Measurements from ENCODE around the gene TERF2IP. TPM values are rescaled to one million over a fixed set of nuclear protein-coding genes. Genes with fewer than 3 reads are reported as not detected.

The TERF2IP gene
- total and polyA plus RNA-seq, 2 of the 13 experiments (the other 11 are each of a cell fraction or from before 2014, with no cell fraction given), result 26.4 to 50.2 TPM

- Histone ChIP-seq H3K9me3 (ENCODE audit: low read length) (no peaks in the 10 kb centered on the region), H3K9ac (ENCODE audit: insufficient read depth, low read depth, low read length) (no peak overlapping the region), H3K4me1 (ENCODE audit: insufficient read depth, low read length) (peaks cover 18% of the 10 kb centered on the region), H3K27me3 (ENCODE audit: control insufficient read depth in 1 of 2, insufficient read depth in 2 of 2, low read length in 2 of 2) (no peaks in the 10 kb centered on the region), H3K27ac (ENCODE audit: extremely low read length, insufficient read depth, low read length) (no peak overlapping the region), H3K4me3 (replicated peaks in 1 of 3; ENCODE audit: insufficient read depth in 1 of 3, low read depth in 2 of 3, low read length in 3 of 3) (no peak overlapping the region), H3K4me2 (ENCODE audit: low read depth, low read length) (no peak overlapping the region), H4K20me1 (ENCODE audit: insufficient read depth, low read length) (no peaks in the 10 kb centered on the region), H3K36me3 (replicated peaks in 1 of 2; ENCODE audit: control insufficient read depth in 1 of 2, insufficient read depth in 2 of 2, low read length in 2 of 2) (peaks cover 6 to 41% of the 10 kb centered on the region in 2 experiments; a peak in 4 of 5 replicates), H3K79me2 (ENCODE audit: insufficient read depth, low read length) (peaks cover 2% of the 10 kb centered on the region), H2AFZ (ENCODE audit: low read length) (no peak overlapping the region)
- DNase-seq (ENCODE audit: low spot score), result no peak
- FAIRE-seq, result no peak
- TF ChIP-seq ZBTB20 (CRISPR knock-in tag; IDR thresholded peaks at IDR 0.05; ENCODE audit: borderline replicate concordance, low read depth) (no peak), ZNF503 (CRISPR knock-in tag; IDR thresholded peaks at IDR 0.05) (no peak), ETV6 (CRISPR knock-in tag; conservative IDR thresholded peaks at IDR 0.05) (no peak), ZNF550 (CRISPR knock-in tag; IDR thresholded peaks at IDR 0.05; ENCODE audit: borderline replicate concordance) (no peak)
- WGBS (ENCODE audit: low lambda C conversion rate), result 97% methylated on average over 3 of the region's 3 CpGs
- ChIA-PET POLR2A (no interaction called here), CTCF (ENCODE audit: low intra/inter-chr PET ratio, low total read pairs) (no interaction called here)
- in situ Hi-C loops (cut with HindIII; ENCODE audit: extremely low pct_ligation_motif_present, low pct_unique_long_range_greater_than_20kb) (no loop called here), intact Hi-C loops (cut with micrococcal nuclease; ENCODE audit: unreplicated experiment) (no loop called here)
- no TSS peak for BruUV-seq (replicated peaks)
- ATAC-seq, result no peak
Observed at GRCh38 chr16:75617121-75617520, 30.5 kb upstream of the TERF2IP start.

- WGBS (ENCODE audit: low lambda C conversion rate), result 91% methylated on average over 2 of the region's 2 CpGs
- DNase-seq (ENCODE audit: low spot score), result no peak
Observed at GRCh38 chr16:75618780-75619179, 28.8 kb upstream of the TERF2IP start.

More at GRCh38 chr16:75618780-75619179, 28.8 kb upstream of the TERF2IP start:
- Histone ChIP-seq H3K79me2 (ENCODE audit: insufficient read depth, low read length) (peaks cover 7% of the 10 kb centered on the region), H3K4me3 (replicated peaks in 1 of 3; ENCODE audit: insufficient read depth in 1 of 3, low read depth in 2 of 3, low read length in 3 of 3) (no peak overlapping the region), H4K20me1 (ENCODE audit: insufficient read depth, low read length) (no peaks in the 10 kb centered on the region), H3K4me1 (ENCODE audit: insufficient read depth, low read length) (peaks cover 25% of the 10 kb centered on the region), H2AFZ (ENCODE audit: low read length) (no peak overlapping the region), H3K27ac (ENCODE audit: extremely low read length, insufficient read depth, low read length) (no peak overlapping the region), H3K9ac (ENCODE audit: insufficient read depth, low read depth, low read length) (no peak overlapping the region), H3K9me3 (ENCODE audit: low read length) (no peaks in the 10 kb centered on the region), H3K27me3 (ENCODE audit: control insufficient read depth in 1 of 2, insufficient read depth in 2 of 2, low read length in 2 of 2) (no peaks in the 10 kb centered on the region; a peak in 1 of 5 replicates), H3K4me2 (ENCODE audit: low read depth, low read length) (no peak overlapping the region), H3K36me3 (replicated peaks in 1 of 2; ENCODE audit: control insufficient read depth in 1 of 2, insufficient read depth in 2 of 2, low read length in 2 of 2) (peaks cover 4 to 30% of the 10 kb centered on the region in 2 experiments; a peak in 3 of 5 replicates)
- in situ Hi-C loops (cut with HindIII; ENCODE audit: extremely low pct_ligation_motif_present, low pct_unique_long_range_greater_than_20kb), result no loop called here
- TF ChIP-seq ZNF432 (CRISPR knock-in tag; IDR thresholded peaks at IDR 0.05; ENCODE audit: borderline replicate concordance) (no peak), CEBPB (IDR thresholded peaks at IDR 0.05; ENCODE audit: borderline replicate concordance, low read depth, low read length) (peak; percentile 70), POLR2AphosphoS2 (IDR thresholded peaks at IDR 0.05; ENCODE audit: low read depth, low read length) (no peak)
- intact Hi-C loops (cut with micrococcal nuclease; ENCODE audit: unreplicated experiment), result no loop called here
- FAIRE-seq (no peak), ATAC-seq (no peak)
- no TSS peak for BruUV-seq (replicated peaks)
- ChIA-PET CTCF (ENCODE audit: low intra/inter-chr PET ratio, low total read pairs) (no interaction called here), POLR2A (interaction anchor here (0.6 kb wide), 1 partner anchor 15 kb away, joined by 3 read pairs; no protein-coding TSS in a partner anchor)

Measured in HepG2 (cell line).